HG03460 (cell line): ENCODE data around the gene DMAC2.
"Not testable (repeated sequence)": the region's sequence is repeated elsewhere in the genome, so short reads cannot be mapped to it uniquely, and the experiment has no call there.

ENCODE experiments used
- ATAC-seq: cut with Tn5 transposase; IDR thresholded peaks from one replicate; pipeline ENCODE4 v1.9.1; 2021; ENCODE audit not compliant: unreplicated experiment

Gene DMAC2

DNA sequence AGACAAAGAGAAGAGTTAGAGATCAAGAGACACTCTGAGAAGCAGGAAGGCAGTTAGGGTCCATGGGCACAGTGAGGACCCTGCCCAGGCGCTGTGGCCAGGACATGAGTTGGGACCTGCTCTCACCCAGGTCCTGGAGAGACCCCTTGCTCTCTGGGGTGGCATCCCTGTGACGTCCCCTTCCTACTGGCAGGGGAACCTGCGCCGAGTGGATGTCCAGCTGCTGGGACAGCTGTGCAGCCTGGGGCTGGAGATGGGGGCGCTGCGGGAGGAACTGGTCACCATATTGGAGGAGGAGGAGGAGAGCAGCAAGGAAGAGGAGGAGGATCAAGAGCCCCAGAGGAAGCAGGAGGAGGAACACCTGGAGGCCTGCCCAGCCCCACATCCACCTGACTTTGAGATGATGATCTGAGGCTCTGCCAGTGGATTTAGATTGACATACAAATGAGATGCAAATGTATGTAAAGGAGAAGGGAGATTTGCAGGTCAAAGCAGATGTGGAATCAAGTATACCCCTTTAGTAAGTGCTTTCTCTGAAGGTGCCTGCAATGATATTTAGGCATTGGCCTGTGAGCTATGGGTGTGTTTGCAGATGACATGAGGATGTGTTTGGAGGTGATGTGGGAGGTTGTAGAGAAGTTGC lies 4.2 kb upstream of the DMAC2 start:
- ATAC-seq, result no peak

- ATAC-seq, result no peak
Measured at GRCh38 chr19:41442473-41443355, 3.0 kb upstream of the DMAC2 start, which contains the start of gene ERICH4. Gene ERICH4, plus strand, starts transcription at chr19:41443156. Its CDS starts 14 bp downstream, at chr19:41443170.

DNA sequence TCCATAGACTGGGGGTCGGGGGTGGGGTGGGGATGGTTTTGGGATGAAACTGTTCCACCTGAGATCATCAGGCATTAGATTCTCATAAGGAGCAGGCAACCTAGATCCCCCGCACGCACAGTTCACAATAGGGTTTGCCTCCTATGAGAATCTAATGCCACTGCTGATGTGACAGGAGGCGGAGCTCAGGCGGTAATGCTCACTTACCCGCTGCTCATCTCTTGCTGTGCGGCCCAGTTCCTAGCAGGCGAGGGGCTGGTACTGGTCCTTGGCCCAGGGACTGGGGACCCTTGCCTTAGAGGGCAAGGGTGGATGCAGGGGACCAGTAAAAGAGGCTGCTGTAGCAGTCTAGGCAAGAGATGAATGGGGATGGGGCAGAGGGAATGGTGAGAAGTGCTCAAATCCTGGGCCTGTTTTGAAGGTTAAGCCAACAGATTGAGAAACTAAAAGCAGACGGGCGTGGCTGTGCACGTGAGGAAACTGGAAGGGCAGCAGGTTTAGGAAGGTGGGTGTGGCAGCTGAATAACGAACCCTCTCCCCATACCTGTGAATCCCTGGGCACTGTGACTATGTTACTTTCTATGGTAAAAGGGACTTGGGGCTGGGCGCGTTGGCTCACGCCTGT lies 1.7 kb upstream of the DMAC2 start:
- no peak for ATAC-seq

GRCh38 chr19:41437944-41438574 lies 1.7 kb downstream of the DMAC2 start:
- ATAC-seq, result no peak

DNA sequence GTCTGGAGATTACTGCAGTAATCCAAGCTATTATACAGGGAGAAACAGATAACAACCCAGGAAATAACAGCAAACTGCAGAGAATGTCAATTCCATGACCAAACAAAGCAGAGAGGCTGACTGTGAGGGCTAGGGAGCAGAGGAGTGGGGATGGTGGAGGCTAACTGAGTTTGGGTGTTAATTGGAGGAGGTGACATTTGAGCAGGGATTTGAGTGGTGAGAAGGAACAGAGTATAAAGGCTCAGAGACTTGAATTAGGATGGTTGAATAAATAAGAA lies 3.1 kb downstream of the DMAC2 start:
- no peak for ATAC-seq

GRCh38 chr19:41435936-41436673 lies 3.6 kb downstream of the DMAC2 start:
- ATAC-seq, result no peak

DNA sequence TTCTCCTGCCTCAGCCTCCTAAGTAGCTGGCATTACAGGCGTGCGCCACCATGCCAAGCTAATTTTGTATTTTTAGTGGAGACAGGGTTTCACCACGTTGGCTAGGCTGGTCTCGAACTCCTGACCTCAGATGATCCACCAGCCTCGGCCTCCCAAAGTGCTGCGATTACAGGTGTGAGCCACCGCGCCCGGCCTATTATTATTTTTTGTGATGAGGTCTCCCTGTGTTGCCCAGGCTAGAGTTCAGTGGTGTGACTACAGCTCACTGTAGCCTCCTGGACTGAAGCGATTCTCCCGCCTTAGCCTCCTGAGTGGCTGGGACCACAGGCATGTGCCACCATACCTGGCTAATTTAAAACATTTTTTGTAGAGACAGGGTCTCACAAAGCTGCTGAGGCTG lies 4.3 kb downstream of the DMAC2 start:
- not testable (repeated sequence) for ATAC-seq

- ATAC-seq, result no peak
Measured at GRCh38 chr19:41434450-41434849, 5.3 kb downstream of the DMAC2 start.

DNA sequence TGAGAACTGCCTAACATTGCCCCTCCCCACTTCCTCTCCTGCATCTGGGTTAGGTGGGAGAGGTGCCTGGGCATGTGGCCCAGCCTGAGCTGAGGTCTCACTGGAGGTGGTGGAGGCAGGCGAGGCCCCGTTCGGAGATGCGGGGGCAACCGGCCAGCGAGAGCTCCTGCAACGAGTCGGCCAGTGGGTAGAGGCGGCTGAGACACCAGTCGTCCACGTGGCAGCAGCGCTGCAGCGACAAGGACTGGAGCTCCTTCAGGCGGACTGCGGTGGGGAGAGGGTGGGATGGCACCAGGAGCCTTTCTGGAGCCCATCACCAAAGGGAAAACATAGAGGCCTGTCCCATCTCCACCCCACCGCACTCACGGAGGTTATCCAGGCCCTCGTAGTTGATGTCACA lies 6.5 kb downstream of the DMAC2 start:
- ATAC-seq, result no peak

DNA sequence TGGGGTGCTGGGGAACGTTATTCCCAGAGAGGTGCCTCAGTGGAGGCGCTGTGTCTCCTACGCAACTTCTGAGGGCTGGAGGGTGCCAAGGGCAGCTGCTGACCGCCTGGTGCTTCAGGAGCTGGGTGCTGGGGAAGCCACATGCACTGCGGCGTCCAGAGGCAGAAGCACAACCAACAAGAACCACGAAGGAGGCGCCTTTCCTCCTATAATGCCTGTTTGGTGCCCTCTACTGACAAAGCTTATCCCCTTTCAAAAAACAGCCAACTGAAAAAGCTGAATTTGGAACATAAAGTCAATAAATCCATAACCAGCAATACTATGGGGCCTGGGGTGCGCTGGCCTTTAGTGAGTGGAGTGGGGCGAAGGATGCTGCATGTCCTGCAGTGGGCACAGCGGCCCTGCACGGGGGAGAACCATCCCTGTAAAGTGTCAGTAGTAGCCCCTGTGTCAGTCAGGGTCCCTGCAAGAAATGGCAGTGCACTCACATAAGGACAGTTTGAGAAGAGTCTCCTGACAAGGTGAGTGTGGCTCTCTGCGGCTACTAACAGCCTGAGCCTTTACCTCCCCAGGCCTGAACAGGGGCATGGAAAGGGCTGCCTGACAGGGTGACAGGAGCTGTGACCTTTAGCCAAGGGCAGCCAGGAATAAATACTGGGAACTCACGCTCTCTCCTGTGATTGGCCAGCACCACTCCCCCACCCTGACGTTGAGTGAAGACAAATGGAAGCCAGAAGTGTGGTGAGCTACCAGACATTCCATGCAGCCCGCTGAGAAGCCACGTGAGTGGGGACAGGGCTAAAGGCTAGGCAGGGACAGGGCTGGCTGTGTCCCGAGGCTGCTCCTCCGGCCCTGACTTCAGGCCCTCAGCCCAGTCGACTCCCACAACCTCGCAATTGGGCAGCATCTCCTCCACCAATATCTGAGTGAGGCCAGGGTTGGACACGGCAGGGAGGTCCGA lies 8.0 kb downstream of the DMAC2 start:
- ATAC-seq, result no peak

DNA sequence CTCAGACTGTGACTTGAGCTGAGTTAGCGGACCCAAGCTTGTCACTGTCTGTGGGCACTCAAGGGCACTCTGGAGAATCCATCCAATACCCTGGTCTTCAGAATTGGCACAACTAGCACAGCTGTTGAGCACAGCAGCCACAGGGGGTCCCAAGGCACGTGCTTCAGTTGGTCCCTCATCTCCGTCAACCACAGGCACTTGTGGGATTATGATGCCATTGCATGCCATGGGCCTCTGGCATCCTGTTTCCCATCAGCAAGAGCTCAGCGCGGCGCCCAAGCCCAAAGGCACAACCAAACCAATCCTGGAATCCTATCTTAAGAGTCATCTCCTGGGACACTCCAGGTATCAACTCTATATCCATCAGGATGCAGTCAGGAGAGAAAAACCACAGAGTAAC lies 8.8 kb downstream of the DMAC2 start:
- ATAC-seq, result no peak

DNA sequence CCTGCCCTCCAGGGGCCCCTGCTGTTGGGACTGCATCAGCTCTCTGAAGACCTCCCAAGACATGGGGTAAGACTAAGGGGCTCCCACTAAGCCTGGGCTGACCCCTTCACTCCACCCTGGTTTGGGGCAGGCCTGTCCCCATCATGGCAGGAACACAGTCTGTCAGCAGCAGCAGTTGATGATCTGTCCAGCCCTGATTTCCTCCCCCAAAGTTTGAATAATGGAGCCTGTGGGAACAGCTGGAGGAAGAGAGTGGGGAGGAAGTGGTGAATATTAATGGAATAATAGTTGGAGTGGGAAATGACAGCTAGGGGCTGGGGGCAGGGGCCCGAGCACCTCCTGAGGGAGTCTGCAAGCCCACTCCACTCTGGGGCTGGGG lies 11.2 kb downstream of the DMAC2 start:
- no peak for ATAC-seq

DNA sequence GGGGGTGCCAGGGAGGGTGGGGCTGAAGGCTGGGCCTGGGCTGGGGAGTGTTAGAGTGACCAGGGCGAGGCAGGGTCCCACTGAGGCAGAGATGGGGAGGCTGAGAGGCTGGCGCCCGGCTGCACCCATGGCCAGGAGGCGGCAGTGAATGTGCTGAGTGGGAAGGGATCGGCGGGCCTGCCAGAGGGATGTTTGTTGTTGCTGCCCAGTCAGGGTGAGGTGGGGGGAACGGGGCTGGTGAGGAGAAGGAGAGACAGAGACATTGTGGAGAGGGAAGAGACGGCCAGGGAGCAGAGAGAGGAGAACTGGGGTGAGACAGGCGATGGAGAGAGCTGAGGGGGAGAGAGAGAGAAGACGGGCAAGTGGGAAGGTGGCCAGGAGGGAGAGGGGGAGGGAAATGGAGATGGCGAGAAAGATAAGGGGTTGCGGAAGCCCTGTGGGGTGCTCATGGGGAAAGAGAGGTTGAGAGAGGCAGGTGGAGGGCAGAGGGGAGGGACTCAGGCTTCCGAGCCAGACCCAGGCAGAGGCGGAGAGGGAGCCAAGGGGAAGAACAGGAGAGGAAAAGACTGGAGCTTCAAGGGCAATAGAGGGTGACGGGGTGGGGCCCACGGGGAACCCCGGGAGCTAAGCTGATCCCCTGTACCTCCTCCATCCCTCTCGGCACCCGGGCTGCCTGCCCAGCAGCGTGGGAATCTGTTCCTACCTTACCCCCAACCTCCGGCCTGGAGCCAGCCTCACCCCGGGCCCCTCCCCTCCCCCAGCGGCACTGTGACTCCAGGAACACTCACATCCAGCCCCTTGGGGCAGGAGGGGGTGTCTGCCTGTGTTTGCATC lies 11.8 kb downstream of the DMAC2 start:
- ATAC-seq, result no peak

DNA sequence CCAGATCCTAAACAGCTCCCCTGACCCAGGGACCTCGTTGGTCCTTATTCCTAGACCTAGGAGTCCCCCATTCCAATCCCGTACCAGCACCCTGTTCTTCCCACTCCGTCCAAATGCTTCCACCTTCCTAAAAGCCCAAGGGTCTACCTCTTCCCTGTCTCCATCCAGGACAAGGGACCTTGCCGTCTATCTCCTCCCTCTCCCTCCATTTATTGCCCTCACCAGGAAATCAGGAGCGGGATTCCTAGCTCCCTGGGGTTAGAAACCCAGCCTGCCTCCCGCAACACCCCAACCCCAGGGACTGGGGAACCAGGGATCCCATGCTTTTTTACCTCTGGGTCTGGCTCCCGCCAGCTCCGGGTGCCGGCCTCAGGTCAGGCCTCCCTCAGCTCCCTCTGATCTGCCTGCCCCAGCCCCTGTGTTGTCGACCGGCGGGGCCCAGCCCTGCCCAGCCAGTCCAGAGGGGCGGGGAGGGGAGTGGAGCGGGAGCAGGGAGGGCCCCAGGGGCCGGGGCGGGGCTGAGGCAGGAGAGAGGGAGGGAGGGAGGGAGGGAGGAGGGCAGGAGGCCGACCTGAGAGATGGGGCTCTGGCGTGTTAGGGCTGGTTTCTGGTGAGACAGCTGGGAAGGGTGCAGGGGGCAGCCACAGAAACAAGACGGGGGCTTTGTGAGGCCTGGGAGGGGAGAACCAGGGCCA lies 12.6 kb downstream of the DMAC2 start, which contains the start of gene B3GNT8:
TSS of gene B3GNT8 (minus strand) at position 423 of the 695 bp plus-strand sequence. CDS start 596 bp downstream, outside the sequence.
- no peak for ATAC-seq

DNA sequence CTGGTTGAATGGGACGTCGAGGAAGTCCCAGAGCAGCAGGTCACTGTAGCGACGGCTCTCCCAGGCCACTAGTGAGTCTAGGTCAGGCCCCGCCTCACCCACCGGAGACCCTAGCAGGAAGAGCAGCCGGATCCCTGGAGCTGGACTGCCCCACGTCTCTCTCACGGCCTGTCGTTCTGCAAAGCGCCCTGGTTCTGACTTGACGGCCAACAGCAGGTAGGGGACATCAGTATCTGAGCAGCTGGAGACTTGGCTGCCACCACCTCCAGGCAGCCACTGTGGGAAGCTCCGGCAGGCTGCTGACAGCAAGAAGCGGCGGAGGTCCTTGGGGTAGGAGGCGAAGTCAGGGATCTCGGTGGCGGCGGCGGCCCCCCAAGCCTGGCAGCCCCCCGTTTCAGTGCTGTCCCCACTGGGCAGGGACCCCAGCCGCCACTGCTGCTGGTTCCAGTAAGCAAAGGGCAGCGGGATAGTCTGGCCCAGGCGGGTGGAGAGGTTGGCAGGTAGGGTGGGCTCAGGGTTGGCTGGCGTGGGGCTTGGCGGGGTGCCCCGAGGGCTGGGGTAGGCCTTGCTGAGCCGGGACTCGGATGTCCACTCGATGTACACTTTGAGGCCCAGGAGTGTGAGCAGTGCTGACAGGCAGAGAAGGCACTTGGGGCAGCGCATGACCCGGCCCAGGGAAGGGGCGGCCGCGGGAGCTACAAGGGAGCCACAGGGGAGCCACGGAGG lies 13.4 kb downstream of the DMAC2 start:
- no peak for ATAC-seq

DNA sequence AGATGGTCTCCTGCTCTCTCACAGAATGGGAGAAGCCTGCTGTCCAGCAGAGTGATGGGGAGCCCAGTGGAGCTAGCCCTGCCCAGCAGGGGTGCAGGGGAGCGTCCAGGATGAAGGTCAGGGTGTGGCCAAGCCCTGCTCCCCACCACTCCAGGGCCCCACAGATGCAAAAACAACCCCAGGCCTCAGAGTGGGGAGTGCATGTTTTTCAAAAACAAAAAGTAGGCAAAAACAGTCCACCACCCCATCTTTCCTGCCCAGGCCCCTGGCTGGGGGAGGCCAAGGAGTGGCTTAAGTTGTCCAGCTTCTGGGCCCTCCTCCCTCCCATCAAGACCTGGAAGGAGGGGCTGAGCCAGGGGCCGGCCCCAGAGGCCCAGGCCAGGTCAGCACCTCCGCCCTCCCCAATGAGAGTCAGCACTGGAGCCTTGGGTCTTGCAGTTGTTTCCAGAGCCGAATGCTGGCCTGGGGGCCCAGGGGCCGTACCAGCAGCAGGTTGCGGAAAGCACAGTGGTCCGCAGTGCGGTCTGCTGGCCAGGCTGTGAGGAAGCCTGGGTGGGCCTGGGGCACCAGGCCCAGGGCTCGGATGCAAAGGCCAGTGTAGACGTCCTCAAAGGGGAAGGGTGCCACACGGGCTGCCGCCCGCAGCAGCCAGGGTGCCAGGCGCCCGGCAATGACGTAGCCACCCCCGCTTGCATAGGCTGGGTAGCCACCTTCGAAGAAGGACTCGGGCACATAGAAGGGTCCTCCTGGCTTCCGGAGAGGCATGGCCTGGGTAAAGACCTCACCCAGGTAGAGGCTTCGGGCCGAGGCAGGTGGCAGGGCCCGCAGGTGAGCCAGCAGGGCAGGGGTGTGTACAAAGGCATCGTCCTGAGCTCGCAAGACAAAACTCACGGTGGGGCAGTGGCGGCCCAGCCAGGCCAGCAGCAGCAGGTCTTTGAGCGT lies 14.3 kb downstream of the DMAC2 start:
- no peak for ATAC-seq
